OCI-LY3 (cell line): ENCODE results near the gene ROCK2.

Source experiments
- CTCF ChIP-seq: fragments of 200-600, 300-600 bp; sonication (generic); IDR thresholded peaks from 2 replicates; pipeline ENCODE4 v1.5.1; 2014; ENCODE audit warnings: antibody characterized with exemption, low read length, low read depth
- EZH2phosphoT487 ChIP-seq: fragments of 200-600 bp; shearing (Covaris generic); IDR thresholded peaks from 2 replicates; pipeline ENCODE4 v1.6.1; 2018; ENCODE audit warnings: antibody characterized with exemption, mixed run types, low read depth

GRCh38 chr2:11315074-11315705 is 29.2 kb downstream of the ROCK2 start:
- TF ChIP-seq CTCF: no peak
- TF ChIP-seq EZH2phosphoT487: no peak
